GM18505 (cell line): ENCODE data around the gene USP30.
"Not testable (repeated sequence)": the region's sequence is repeated elsewhere in the genome, so short reads cannot be mapped to it uniquely, and the experiment has no call there.

Experiments
- ATAC-seq: cut with Tn5 transposase; IDR thresholded peaks from one replicate; pipeline ENCODE4 v1.9.1; 2021; ENCODE audit not compliant: unreplicated experiment
- POLR2A ChIP-seq: IDR thresholded peaks from 4 replicates; pipeline ENCODE4 v1.6.1; 2011; ENCODE audit warnings: borderline replicate concordance; ENCODE audit not compliant: insufficient read depth, insufficient read length; ENCODE audit errors: extremely low read depth

Gene USP30, protein sequence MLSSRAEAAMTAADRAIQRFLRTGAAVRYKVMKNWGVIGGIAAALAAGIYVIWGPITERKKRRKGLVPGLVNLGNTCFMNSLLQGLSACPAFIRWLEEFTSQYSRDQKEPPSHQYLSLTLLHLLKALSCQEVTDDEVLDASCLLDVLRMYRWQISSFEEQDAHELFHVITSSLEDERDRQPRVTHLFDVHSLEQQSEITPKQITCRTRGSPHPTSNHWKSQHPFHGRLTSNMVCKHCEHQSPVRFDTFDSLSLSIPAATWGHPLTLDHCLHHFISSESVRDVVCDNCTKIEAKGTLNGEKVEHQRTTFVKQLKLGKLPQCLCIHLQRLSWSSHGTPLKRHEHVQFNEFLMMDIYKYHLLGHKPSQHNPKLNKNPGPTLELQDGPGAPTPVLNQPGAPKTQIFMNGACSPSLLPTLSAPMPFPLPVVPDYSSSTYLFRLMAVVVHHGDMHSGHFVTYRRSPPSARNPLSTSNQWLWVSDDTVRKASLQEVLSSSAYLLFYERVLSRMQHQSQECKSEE

GRCh38 chr12:109052414-109053323 lies at the start of gene USP30:
USP30 (plus strand) TSS chr12:109052576; CDS start chr12:109052679, 103 bp downstream.
- ATAC-seq, result peak; percentile 70
- TF ChIP-seq POLR2A, result peak; percentile 42

DNA sequence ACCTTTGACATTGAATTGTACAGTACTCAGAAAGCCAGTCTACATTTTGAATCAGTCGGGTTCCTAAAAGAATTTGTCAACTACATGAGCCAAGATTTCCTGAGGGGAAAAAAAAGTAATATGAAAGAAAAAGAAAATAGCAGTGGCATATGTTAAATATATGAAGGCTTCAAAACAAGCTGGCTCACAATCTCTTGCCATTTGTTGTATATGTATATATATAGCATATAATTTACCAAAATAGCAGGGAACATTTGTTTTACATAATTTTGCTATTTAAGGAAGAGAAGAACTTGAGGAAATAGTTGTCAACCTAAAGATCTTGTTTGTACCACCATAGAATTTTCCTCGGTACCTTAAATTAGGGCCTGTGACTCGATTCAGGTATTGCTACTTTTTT lies 48.4 kb upstream of the USP30 start:
- no peak for ATAC-seq

DNA sequence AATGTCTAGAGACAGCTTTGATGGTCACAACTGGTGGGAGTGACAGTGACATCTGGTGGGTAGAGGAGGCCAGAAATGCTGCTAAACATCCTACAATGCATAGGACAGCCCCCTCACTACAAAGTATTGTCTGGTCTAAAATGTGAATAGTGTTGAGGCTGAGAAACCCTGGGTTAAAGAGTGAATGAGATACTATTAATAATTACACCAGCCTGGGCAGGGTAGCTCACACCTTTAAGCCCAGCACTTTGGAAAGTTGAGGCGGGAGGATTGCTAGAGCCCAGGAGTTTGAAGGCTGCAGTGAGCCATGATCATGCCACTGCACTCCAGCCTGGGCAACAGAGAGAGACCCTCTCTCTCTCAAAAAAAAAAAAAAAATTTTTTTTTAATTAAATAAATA lies 42.6 kb upstream of the USP30 start:
- no peak for ATAC-seq

More for the DNA sequence above, 48.4 kb upstream of the USP30 start:
- TF ChIP-seq POLR2A, result no peak

GRCh38 chr12:109010259-109010658 lies 42.1 kb upstream of the USP30 start:
- ATAC-seq, result no peak
- TF ChIP-seq POLR2A, result no peak

More for the DNA sequence above, 42.6 kb upstream of the USP30 start:
- TF ChIP-seq POLR2A, result no peak

GRCh38 chr12:109014984-109015765 lies 37.2 kb upstream of the USP30 start:
- ATAC-seq, result no peak
- TF ChIP-seq POLR2A, result no peak

DNA sequence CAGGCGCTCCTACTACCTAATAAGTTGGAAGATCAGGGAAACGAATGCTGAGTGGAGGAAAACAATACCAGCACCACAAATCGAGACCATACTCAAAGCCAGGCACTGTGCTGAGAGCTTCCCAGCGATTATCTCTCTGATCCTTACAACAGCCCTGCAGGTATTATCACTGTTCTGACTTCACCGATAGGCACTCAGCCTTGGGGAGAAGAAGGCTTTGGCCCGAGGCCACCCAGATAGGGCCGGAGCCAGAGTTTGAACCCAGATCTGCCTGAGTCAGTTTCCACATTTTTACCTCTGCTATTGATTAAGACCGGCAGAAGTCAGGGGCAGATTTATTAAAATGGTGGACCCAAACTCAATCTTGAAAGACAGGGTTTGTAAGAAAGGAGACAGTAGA lies 36.4 kb upstream of the USP30 start:
- ATAC-seq, result no peak
- no peak for TF ChIP-seq POLR2A

DNA sequence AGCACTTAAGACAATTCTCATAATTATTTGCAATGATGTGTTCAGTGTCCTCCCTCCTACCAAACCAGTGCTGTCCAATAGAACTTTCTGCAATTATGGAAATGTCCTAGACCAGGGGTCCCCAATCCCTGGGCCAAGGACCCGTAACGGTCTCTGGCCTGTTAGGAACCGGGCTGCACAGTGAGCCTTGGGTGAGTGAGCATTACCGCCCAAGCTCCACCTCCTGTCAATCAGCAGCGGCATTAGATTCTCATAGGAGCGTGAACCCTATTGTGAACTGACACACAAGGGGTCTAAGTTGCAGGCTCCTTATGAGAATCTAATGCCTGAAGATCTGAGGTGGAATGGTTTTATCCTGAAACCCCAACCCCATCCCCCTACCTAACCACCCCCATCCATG lies 35.4 kb upstream of the USP30 start:
- no peak for TF ChIP-seq POLR2A
- ATAC-seq, result no peak

DNA sequence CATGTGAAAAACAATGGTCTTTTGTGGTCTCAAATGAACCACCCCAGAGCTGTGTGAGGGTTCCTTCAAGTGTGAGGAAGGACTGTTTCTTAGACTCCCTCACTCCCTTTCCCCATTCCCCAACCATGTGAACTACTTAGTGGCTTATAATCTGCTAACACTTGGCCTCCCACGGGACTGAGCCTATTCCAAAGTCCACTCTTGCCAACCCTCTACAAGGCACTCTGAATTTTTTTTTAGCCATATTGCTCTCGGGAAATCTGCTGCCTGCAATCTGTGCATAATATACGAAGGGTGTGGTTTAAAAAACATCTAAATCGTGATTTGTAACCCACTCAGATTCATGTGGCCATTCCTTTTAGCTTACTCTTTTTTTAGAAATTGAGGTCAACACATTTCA lies 34.1 kb upstream of the USP30 start:
- no peak for TF ChIP-seq POLR2A
- ATAC-seq, result no peak

DNA sequence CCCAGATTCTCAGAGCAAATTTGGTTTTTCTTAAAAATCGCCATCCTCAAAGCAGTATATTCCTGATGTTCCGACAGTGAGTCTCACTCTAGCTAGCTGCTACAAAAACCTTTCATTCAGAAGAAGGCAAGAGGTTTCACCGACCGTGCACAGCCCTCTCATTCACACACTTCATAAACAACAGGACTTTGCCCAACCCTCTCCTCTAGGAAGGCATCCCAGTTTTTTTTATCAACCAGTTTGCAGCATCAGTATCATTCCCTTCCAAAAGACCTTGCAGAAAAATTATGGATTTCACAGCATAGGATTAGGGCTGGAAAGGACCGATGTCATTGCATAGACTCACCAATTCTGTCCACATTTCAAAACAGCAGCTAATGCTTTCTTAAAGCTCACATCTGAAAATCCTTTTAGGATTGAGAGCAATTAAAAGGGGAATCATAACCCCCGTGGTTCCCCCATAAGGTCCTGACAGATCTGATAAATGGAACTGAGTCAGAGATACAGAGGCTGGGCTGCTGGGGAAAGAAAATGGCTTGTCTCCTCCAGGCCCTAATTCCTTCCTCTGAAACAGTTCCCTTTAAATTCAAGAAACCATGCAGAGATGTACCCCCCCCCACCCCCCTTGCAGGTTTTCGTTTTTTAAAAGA lies 32.1 kb upstream of the USP30 start:
- no peak for ATAC-seq
- TF ChIP-seq POLR2A, result no peak

- ATAC-seq, result no peak
- TF ChIP-seq POLR2A, result no peak
Observed at GRCh38 chr12:109020796-109021380, 31.5 kb upstream of the USP30 start, which contains the start of gene SVOP. SVOP (minus strand) TSS chr12:109021068; CDS start chr12:109020868, 200 bp downstream.

DNA sequence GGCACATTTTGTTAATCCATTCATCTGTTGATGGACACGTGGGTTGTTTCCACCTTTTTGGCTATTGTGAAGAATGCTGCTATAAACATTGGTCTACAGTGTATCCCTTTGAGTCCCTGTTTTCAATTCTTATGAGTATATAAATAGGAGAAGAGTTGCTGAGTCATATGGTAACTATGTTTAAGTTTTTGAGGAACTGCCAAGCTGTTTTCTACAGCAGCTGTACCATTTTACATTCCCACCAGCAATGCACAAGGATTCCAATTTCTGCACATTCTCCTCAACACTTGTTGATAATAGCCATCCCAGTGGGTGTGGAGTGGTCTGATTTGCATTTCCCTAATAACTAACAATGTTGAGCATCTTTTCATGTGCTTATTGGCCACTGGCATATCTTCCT lies 24.6 kb upstream of the USP30 start:
- no peak for TF ChIP-seq POLR2A
- ATAC-seq, result no peak

- not testable (repeated sequence) for ATAC-seq
Observed at GRCh38 chr12:109028624-109029023, 23.8 kb upstream of the USP30 start.
